Type B pancreatic cell (in vitro differentiated cells): ENCODE data around the gene TIFAB. TPM values are rescaled to one million over a fixed set of nuclear protein-coding genes. Genes with fewer than 3 reads are reported as not detected.

Experiments
- DNase-seq: peaks from one replicate; pipeline ENCODE4 v3.0.0; 2021; ENCODE audit warnings: mixed read lengths; ENCODE audit not compliant: unreplicated experiment; ENCODE audit errors: extremely low spot score
- H3K27ac Mint-ChIP-seq: 2 replicates; pipeline ENCODE4 v1.8.0; 2021; ENCODE audit warnings: mild to moderate bottlenecking, mixed read lengths
- H3K27me3 Mint-ChIP-seq: 2 replicates; pipeline ENCODE4 v1.8.0; 2021; ENCODE audit warnings: mixed read lengths
- H3K36me3 Mint-ChIP-seq: 2 replicates; pipeline ENCODE4 v1.8.0; 2021; ENCODE audit warnings: mixed read lengths
- H3K4me1 Mint-ChIP-seq: one replicate; pipeline ENCODE4 v1.8.0; 2021; ENCODE audit warnings: mixed read lengths; ENCODE audit not compliant: unreplicated experiment
- H3K4me3 Mint-ChIP-seq: 2 replicates; pipeline ENCODE4 v1.8.0; 2021; ENCODE audit warnings: mild to moderate bottlenecking, mixed read lengths
- H3K9me3 Mint-ChIP-seq: 2 replicates; pipeline ENCODE4 v1.8.0; 2021; ENCODE audit warnings: mixed read lengths
- CTCF ChIP-seq: fragments of 200-600 bp; sonication (generic); conservative IDR thresholded peaks from 2 replicates; pipeline ENCODE4 v1.5.0; 2021; ENCODE audit warnings: antibody characterized with exemption, mild to moderate bottlenecking
- total RNA-seq: library from RNA; stranded (reverse); gene quantifications from 2 replicates; pipeline ENCODE4 v1.2.1, GENCODE V29; 2021; ENCODE audit warnings: low replicate concordance

The TIFAB gene
- total RNA-seq, 1 donor from 2014 or later = not detected

- H3K36me3 Mint-ChIP-seq = peaks cover under 1% of the 10 kb centered on the region
- H3K4me1 Mint-ChIP-seq = peaks cover 21% of the 10 kb centered on the region
- H3K27me3 Mint-ChIP-seq = peaks cover 77% of the 10 kb centered on the region
- no peak overlapping the region for H3K27ac Mint-ChIP-seq
- no peak overlapping the region for H3K4me3 Mint-ChIP-seq
- no peaks in the 10 kb centered on the region for H3K9me3 Mint-ChIP-seq
- no peak for DNase-seq
- TF ChIP-seq CTCF = no peak
These were observed 32.5 kb upstream of the TIFAB start for GRCh38 chr5:135484674-135485086.

- Mint-ChIP-seq H3K27ac (no peak overlapping the region), H3K36me3 (no peaks in the 10 kb centered on the region), H3K27me3 (peaks cover 72% of the 10 kb centered on the region), H3K4me1 (peaks cover 21% of the 10 kb centered on the region), H3K9me3 (no peaks in the 10 kb centered on the region), H3K4me3 (no peak overlapping the region)
- TF ChIP-seq CTCF = no peak
- DNase-seq = no peak
These were observed 31.1 kb upstream of the TIFAB start for GRCh38 chr5:135483254-135483653.

GRCh38 chr5:135482381-135482933, 30.3 kb upstream of the TIFAB start:
- no peak for TF ChIP-seq CTCF

GRCh38 chr5:135481909-135482311, 29.8 kb upstream of the TIFAB start:
- H3K4me3 Mint-ChIP-seq = no peak overlapping the region
- H3K9me3 Mint-ChIP-seq = no peaks in the 10 kb centered on the region
- peaks cover 17% of the 10 kb centered on the region for H3K4me1 Mint-ChIP-seq
- peaks cover 67% of the 10 kb centered on the region for H3K27me3 Mint-ChIP-seq
- no peaks in the 10 kb centered on the region for H3K36me3 Mint-ChIP-seq
- no peak for TF ChIP-seq CTCF
- no peak for DNase-seq
- no peak overlapping the region for H3K27ac Mint-ChIP-seq

More at GRCh38 chr5:135482381-135482933, 30.3 kb upstream of the TIFAB start:
- no peak for DNase-seq
- Mint-ChIP-seq H3K9me3 (no peaks in the 10 kb centered on the region), H3K36me3 (no peaks in the 10 kb centered on the region), H3K4me3 (no peak overlapping the region), H3K27ac (no peak overlapping the region), H3K27me3 (peaks cover 69% of the 10 kb centered on the region), H3K4me1 (peaks cover 14% of the 10 kb centered on the region)

- Mint-ChIP-seq H3K36me3 (no peaks in the 10 kb centered on the region), H3K4me3 (no peak overlapping the region), H3K27ac (no peak overlapping the region), H3K9me3 (no peaks in the 10 kb centered on the region), H3K4me1 (peaks cover 19% of the 10 kb centered on the region), H3K27me3 (peaks cover 67% of the 10 kb centered on the region)
- no peak for TF ChIP-seq CTCF
- no peak for DNase-seq
These were observed 29.2 kb upstream of the TIFAB start for GRCh38 chr5:135481387-135481786.

DNA sequence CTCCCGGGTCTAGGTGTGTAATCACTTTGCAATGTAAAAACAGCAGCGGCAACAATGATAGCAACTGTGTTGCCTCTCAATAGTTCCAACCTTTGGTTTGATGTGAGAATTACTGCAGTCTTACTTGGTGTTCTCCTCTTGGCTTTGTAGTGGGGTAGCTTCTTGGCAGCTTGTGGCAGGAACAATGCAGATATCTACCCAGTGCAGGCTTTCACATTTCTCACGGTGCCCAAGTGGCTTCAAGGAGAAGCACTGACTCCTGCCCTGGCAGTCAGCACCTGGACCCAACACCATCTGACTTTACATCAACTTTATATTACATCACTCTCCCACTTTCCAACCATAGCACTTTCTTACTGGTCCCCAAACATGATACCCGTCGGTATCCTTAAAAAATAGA, 28.4 kb upstream of the TIFAB start:
- peaks cover 19% of the 10 kb centered on the region for H3K4me1 Mint-ChIP-seq

More for the DNA sequence above, 28.4 kb upstream of the TIFAB start:
- no peak for TF ChIP-seq CTCF
- Mint-ChIP-seq H3K9me3 (no peaks in the 10 kb centered on the region), H3K27me3 (peaks cover 62% of the 10 kb centered on the region), H3K36me3 (no peaks in the 10 kb centered on the region), H3K4me3 (no peak overlapping the region), H3K27ac (no peak overlapping the region)
- DNase-seq = no peak
